ENCODE measurements around the gene PIN4.

The PIN4 gene

DNA sequence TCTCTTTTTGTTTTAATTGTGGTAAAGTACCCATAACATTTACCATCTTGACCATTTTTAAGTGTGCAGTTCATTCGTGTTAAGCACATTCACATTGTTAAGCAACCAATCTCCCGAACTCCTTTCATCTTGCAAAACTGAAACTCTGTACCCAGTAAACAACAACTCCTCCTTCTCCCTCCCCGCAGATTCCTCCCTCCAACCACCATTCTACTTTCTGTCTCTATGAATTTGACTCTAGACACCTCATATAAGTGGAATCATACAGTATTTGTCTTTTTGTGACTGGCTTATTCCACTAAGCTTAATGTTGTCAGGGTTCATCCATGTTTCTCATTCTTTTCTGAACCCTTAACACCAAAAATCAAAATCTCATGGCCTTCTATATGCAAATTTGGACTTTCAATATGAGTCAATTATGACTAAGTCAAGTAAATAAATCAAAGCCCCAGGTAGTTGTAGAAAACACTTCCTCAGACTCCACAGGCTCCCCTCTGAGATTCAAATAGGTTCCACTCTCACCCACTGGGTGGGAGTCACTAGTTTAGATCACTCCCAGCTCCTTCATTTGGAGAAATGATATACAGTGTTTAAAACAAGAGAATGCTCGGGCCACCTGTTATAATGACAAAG is 40.1 kb upstream of the PIN4 start:
- DNase-seq = no peak
- Histone ChIP-seq H4K5ac (ENCODE audit: low read length) (no peak overlapping the region), H3K36me3 (ENCODE audit: control insufficient read depth, insufficient read depth, low read length) (no peaks in the 10 kb centered on the region), H3K23ac (ENCODE audit: low read length) (no peak overlapping the region), H3K4me1 (ENCODE audit: control insufficient read depth, low read depth, low read length) (no peaks in the 10 kb centered on the region), H4K8ac (ENCODE audit: low read depth, low read length) (no peak overlapping the region), H2AK5ac (ENCODE audit: low read length) (no peak overlapping the region), H3K9ac (ENCODE audit: low read length) (no peak overlapping the region), H3K27me3 (ENCODE audit: insufficient read depth, low read length, poor library complexity) (no peaks in the 10 kb centered on the region), H3K27ac (ENCODE audit: low read depth, low read length) (no peak overlapping the region), H3K4ac (ENCODE audit: low read depth, low read length) (no peak overlapping the region), H3K56ac (ENCODE audit: low read length) (no peak overlapping the region), H2BK15ac (replicated peaks; ENCODE audit: low read depth) (no peak overlapping the region), H3K4me3 (ENCODE audit: low read length) (no peak overlapping the region), H3K18ac (ENCODE audit: low read length) (no peak overlapping the region), H3K79me2 (ENCODE audit: control insufficient read depth, insufficient read depth, low read length) (no peaks in the 10 kb centered on the region), H2BK5ac (ENCODE audit: low read length) (no peak overlapping the region), H2BK120ac (ENCODE audit: low read depth, low read length) (no peak overlapping the region), H3K4me2 (ENCODE audit: low read length) (no peak overlapping the region), H3K79me1 (ENCODE audit: low read length) (no peaks in the 10 kb centered on the region)
- no CpG with 5 or more reads among the region's 4 CpGs for WGBS (ENCODE audit: extremely low coverage, insufficient coverage, low lambda C conversion rate)

DNA sequence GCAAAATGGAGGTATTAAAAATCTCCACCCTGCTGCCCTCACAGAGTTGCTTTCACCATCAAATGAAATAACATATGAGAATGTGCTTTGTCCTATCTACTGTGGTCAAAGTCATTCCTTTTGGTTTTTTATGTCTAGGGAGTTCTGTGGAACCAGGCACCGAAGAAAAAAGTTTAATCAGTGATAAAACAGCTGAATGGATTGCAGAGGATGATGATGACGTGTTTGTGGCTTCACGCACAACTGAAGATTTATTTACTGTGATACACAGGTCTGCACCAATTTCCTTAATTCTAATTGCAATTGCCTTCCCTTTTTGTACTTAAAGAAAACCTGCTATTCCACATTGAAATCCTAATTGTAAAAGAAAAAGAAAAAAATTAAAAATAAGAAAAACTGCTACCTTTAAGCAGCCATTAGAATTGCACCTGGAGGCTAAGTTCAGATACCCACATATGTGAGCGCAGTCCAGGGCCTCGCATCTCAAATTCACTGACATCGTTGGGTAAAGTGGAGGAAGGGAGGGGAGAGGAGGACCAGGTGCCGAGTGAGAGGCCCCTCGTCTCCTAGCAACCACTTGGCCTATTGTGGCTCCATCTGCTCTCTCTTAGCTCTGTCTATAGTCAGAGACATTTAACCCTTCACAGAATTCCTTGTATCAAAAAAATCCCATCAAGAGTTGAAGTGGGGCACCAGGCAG is 39.3 kb upstream of the PIN4 start:
- H3K23ac ChIP-seq (ENCODE audit: low read length) = no peak overlapping the region
- H4K8ac ChIP-seq (ENCODE audit: low read depth, low read length) = no peak overlapping the region
- H3K27me3 ChIP-seq (ENCODE audit: insufficient read depth, low read length, poor library complexity) = no peaks in the 10 kb centered on the region
- DNase-seq = no peak
- H3K27ac ChIP-seq (ENCODE audit: low read depth, low read length) = no peak overlapping the region
- H3K36me3 ChIP-seq (ENCODE audit: control insufficient read depth, insufficient read depth, low read length) = no peaks in the 10 kb centered on the region
- no peak overlapping the region for H3K9ac ChIP-seq (ENCODE audit: low read length)
- H3K4me2 ChIP-seq (ENCODE audit: low read length) = no peak overlapping the region
- no peak overlapping the region for H3K18ac ChIP-seq (ENCODE audit: low read length)
- no peak overlapping the region for H2AK5ac ChIP-seq (ENCODE audit: low read length)
- no peak overlapping the region for H3K56ac ChIP-seq (ENCODE audit: low read length)
- H3K79me1 ChIP-seq (ENCODE audit: low read length) = no peaks in the 10 kb centered on the region
- no peak overlapping the region for H3K4me3 ChIP-seq (ENCODE audit: low read length)
- no CpG with 5 or more reads among the region's 8 CpGs for WGBS (ENCODE audit: extremely low coverage, insufficient coverage, low lambda C conversion rate)
- H3K79me2 ChIP-seq (ENCODE audit: control insufficient read depth, insufficient read depth, low read length) = no peaks in the 10 kb centered on the region
- H4K5ac ChIP-seq (ENCODE audit: low read length) = no peak overlapping the region
- H2BK5ac ChIP-seq (ENCODE audit: low read length) = no peak overlapping the region
- H2BK15ac ChIP-seq (replicated peaks; ENCODE audit: low read depth) = no peak overlapping the region
- no peak overlapping the region for H3K4ac ChIP-seq (ENCODE audit: low read depth, low read length)
- no peaks in the 10 kb centered on the region for H3K4me1 ChIP-seq (ENCODE audit: control insufficient read depth, low read depth, low read length)
- H2BK120ac ChIP-seq (ENCODE audit: low read depth, low read length) = no peak overlapping the region

DNA sequence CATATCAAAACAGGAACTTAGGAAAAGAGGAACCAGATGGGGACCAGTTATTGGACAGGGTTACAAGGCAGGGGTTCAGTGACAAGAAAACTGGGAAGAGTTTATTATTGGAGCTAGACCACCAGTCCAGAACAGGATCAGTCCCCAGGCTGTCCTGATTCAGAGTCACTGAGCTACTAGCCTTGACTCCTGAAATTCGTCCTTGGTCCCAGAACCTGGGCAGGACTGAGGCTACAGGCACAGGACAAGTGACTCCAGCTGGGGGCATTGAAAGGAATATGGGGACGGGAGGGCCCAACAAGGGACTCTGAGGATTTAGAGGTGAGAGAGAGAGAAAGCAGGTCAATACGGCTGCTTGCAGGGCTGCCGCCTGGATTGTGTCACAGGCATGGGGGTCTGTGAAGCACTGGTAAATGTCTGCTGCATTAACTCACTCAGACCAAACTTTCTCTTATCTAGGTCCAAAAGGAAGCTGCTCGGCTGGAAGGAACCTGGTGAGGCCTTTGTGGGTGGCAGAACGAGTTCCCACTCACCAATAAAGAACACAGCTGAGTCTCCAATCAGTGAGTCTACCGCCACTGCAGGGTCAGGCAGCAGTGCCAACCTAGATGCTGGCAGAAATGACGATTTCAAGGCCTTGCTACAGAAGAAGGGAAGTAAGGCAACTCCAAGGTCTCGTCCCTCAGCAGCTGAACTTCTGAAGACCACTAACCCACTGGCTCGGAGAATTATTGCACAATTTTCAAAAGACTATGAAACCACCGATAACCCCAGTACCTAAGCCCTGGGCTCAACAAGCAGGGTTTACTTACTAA is 38.6 kb upstream of the PIN4 start:
- no peak for DNase-seq
- no peak overlapping the region for H3K18ac ChIP-seq (ENCODE audit: low read length)
- no peak overlapping the region for H4K8ac ChIP-seq (ENCODE audit: low read depth, low read length)
- H3K36me3 ChIP-seq (ENCODE audit: control insufficient read depth, insufficient read depth, low read length) = no peaks in the 10 kb centered on the region
- no peak overlapping the region for H3K23ac ChIP-seq (ENCODE audit: low read length)
- H3K27ac ChIP-seq (ENCODE audit: low read depth, low read length) = no peak overlapping the region
- H3K79me1 ChIP-seq (ENCODE audit: low read length) = no peaks in the 10 kb centered on the region
- no peak overlapping the region for H2BK120ac ChIP-seq (ENCODE audit: low read depth, low read length)
- H3K79me2 ChIP-seq (ENCODE audit: control insufficient read depth, insufficient read depth, low read length) = no peaks in the 10 kb centered on the region
- H2BK5ac ChIP-seq (ENCODE audit: low read length) = no peak overlapping the region
- no CpG with 5 or more reads among the region's 11 CpGs for WGBS (ENCODE audit: extremely low coverage, insufficient coverage, low lambda C conversion rate)
- no peak overlapping the region for H2BK15ac ChIP-seq (replicated peaks; ENCODE audit: low read depth)
- H3K4me2 ChIP-seq (ENCODE audit: low read length) = no peak overlapping the region
- no peak overlapping the region for H3K4me3 ChIP-seq (ENCODE audit: low read length)
- H3K4ac ChIP-seq (ENCODE audit: low read depth, low read length) = no peak overlapping the region
- no peak overlapping the region for H3K56ac ChIP-seq (ENCODE audit: low read length)
- no peak overlapping the region for H2AK5ac ChIP-seq (ENCODE audit: low read length)
- no peaks in the 10 kb centered on the region for H3K4me1 ChIP-seq (ENCODE audit: control insufficient read depth, low read depth, low read length)
- no peak overlapping the region for H3K9ac ChIP-seq (ENCODE audit: low read length)
- H3K27me3 ChIP-seq (ENCODE audit: insufficient read depth, low read length, poor library complexity) = no peaks in the 10 kb centered on the region
- no peak overlapping the region for H4K5ac ChIP-seq (ENCODE audit: low read length)

DNA sequence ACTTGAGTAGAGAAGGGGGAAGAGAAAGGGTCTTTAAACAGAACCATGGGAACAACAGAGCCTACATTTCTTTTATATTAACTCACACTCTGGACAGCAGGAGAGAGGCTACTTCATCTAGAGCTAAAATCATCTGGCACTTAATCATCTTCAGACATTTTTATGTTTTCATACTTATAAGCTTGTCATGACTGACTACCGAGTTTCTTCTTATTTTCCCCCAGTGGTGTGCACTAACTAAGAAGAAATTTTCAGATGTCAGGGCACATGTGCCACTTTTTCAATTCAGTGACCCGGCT is 38.0 kb upstream of the PIN4 start:
- Histone ChIP-seq H3K4me3 (ENCODE audit: low read length) (no peak overlapping the region), H2BK120ac (ENCODE audit: low read depth, low read length) (no peak overlapping the region), H3K79me1 (ENCODE audit: low read length) (no peaks in the 10 kb centered on the region), H3K4me2 (ENCODE audit: low read length) (no peak overlapping the region), H4K8ac (ENCODE audit: low read depth, low read length) (no peak overlapping the region), H3K27ac (ENCODE audit: low read depth, low read length) (no peak overlapping the region), H3K56ac (ENCODE audit: low read length) (no peak overlapping the region), H3K4me1 (ENCODE audit: control insufficient read depth, low read depth, low read length) (no peaks in the 10 kb centered on the region), H2BK15ac (replicated peaks; ENCODE audit: low read depth) (no peak overlapping the region), H3K18ac (ENCODE audit: low read length) (no peak overlapping the region), H3K79me2 (ENCODE audit: control insufficient read depth, insufficient read depth, low read length) (no peaks in the 10 kb centered on the region), H3K4ac (ENCODE audit: low read depth, low read length) (no peak overlapping the region), H2AK5ac (ENCODE audit: low read length) (no peak overlapping the region), H3K9ac (ENCODE audit: low read length) (no peak overlapping the region), H3K36me3 (ENCODE audit: control insufficient read depth, insufficient read depth, low read length) (no peaks in the 10 kb centered on the region), H2BK5ac (ENCODE audit: low read length) (no peak overlapping the region), H3K27me3 (ENCODE audit: insufficient read depth, low read length, poor library complexity) (no peaks in the 10 kb centered on the region), H3K23ac (ENCODE audit: low read length) (no peak overlapping the region), H4K5ac (ENCODE audit: low read length) (no peak overlapping the region)
- no CpG with 5 or more reads among the region's 2 CpGs for WGBS (ENCODE audit: extremely low coverage, insufficient coverage, low lambda C conversion rate)
- no peak for DNase-seq

DNA sequence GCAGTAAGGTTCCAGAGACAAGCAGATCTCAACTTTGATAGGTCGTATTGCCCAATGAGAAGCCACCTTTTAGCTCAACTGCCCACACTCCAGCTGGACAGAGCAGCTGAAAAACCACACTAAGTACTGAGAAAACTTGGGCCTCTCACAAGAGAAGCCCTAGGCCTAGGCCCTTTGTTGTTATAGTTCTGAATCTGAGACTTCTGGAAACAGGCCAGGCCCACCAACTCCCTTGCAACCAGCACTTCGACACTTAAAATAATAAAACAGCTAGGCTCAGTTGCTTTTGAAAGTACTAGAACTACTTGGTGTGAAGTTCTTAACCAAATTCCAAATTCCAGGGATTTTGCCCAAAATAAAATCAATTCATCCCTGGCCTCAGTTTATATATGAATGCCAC is 36.4 kb upstream of the PIN4 start:
- H2AK5ac ChIP-seq (ENCODE audit: low read length) = no peak overlapping the region
- no peak overlapping the region for H3K4me3 ChIP-seq (ENCODE audit: low read length)
- no peaks in the 10 kb centered on the region for H3K27me3 ChIP-seq (ENCODE audit: insufficient read depth, low read length, poor library complexity)
- no peak overlapping the region for H3K4ac ChIP-seq (ENCODE audit: low read depth, low read length)
- no peak overlapping the region for H3K4me2 ChIP-seq (ENCODE audit: low read length)
- H2BK120ac ChIP-seq (ENCODE audit: low read depth, low read length) = no peak overlapping the region
- no peak overlapping the region for H2BK5ac ChIP-seq (ENCODE audit: low read length)
- no peak overlapping the region for H3K9ac ChIP-seq (ENCODE audit: low read length)
- no peak for DNase-seq
- no peaks in the 10 kb centered on the region for H3K4me1 ChIP-seq (ENCODE audit: control insufficient read depth, low read depth, low read length)
- H4K8ac ChIP-seq (ENCODE audit: low read depth, low read length) = no peak overlapping the region
- H2BK15ac ChIP-seq (replicated peaks; ENCODE audit: low read depth) = no peak overlapping the region
- no peaks in the 10 kb centered on the region for H3K36me3 ChIP-seq (ENCODE audit: control insufficient read depth, insufficient read depth, low read length)
- H3K27ac ChIP-seq (ENCODE audit: low read depth, low read length) = no peak overlapping the region
- H3K56ac ChIP-seq (ENCODE audit: low read length) = no peak overlapping the region
- H3K18ac ChIP-seq (ENCODE audit: low read length) = no peak overlapping the region
- H3K79me2 ChIP-seq (ENCODE audit: control insufficient read depth, insufficient read depth, low read length) = no peaks in the 10 kb centered on the region
- no peak overlapping the region for H4K5ac ChIP-seq (ENCODE audit: low read length)
- H3K79me1 ChIP-seq (ENCODE audit: low read length) = no peaks in the 10 kb centered on the region
- H3K23ac ChIP-seq (ENCODE audit: low read length) = no peak overlapping the region
- WGBS (ENCODE audit: extremely low coverage, insufficient coverage, low lambda C conversion rate) = no CpG with 5 or more reads among the region's 2 CpGs
